ENCODE data around the gene MAT2B. TPM values are rescaled to one million over a fixed set of nuclear protein-coding genes. Genes with fewer than 3 reads are reported as not detected.
A peak's percentile ranks its signal among the peaks of the same experiment; 100 is the strongest.

Gene MAT2B
- total and polyA plus RNA-seq, 2 of the 13 experiments (the other 11 are each of a cell fraction or from before 2014, with no cell fraction given), result 20.2 to 37.1 TPM

DNA sequence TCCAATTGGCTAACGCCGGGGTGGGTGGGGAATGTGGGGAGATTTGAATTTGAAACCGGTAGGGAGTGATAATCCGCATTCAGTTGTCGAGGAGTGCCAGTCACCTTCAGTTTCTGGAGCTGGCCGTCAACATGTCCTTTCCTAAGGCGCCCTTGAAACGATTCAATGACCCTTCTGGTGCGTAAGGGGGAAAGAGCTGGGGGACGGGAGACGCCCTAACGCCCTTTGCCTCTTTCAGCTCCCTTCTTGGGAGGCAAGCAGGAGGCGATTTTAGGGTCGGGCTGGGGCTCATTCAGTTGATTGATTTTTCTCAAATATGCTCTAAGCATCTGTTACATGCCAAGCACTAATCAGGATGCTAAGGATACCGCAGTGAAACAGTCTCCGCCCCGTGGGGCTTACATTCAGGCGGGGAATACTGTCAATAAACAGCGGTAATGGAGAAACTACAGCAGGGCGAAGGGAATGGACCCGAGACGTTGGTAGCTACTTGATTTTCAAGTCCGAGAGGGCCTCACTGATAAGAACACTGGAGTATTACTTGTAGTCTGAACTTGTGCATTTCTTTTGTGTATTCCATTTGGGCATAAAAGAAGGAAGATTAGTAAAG, 44.8 kb upstream of the MAT2B start, which contains the start of gene HMMR (continued):
- no peak for TF ChIP-seq ZNF556 (CRISPR knock-in tag; IDR thresholded peaks at IDR 0.05; ENCODE audit: borderline replicate concordance)
- TF ChIP-seq ZNF552 (CRISPR knock-in tag; IDR thresholded peaks at IDR 0.05; ENCODE audit: borderline replicate concordance), result 0 out of 2 replicates have a peak, but pooled peaks have one; percentile 32
- TF ChIP-seq ZNF710 (CRISPR knock-in tag; IDR thresholded peaks at IDR 0.05; ENCODE audit: borderline replicate concordance), result no peak
- no peak for TF ChIP-seq ZNF230 (CRISPR knock-in tag; IDR thresholded peaks at IDR 0.05)
- TF ChIP-seq ZNF121 (CRISPR knock-in tag; IDR thresholded peaks at IDR 0.05), result no peak
- peak; percentile 90 for TF ChIP-seq SIN3B (IDR thresholded peaks at IDR 0.05; ENCODE audit: low read length)
- no peak for TF ChIP-seq U2AF2 (IDR thresholded peaks at IDR 0.05; ENCODE audit: low read depth, low read length)
- TF ChIP-seq TEAD2 (CRISPR knock-in tag; IDR thresholded peaks at IDR 0.05), result no peak
- TF ChIP-seq ONECUT2 (CRISPR knock-in tag; IDR thresholded peaks at IDR 0.05), result peak; percentile 35; the same call in 1 of the 2 replicates
- peak; percentile 6; the same call in 1 of the 2 replicates for TF ChIP-seq ZNF841 (CRISPR knock-in tag; IDR thresholded peaks at IDR 0.05; ENCODE audit: borderline replicate concordance)
- TF ChIP-seq, protein P1, sequence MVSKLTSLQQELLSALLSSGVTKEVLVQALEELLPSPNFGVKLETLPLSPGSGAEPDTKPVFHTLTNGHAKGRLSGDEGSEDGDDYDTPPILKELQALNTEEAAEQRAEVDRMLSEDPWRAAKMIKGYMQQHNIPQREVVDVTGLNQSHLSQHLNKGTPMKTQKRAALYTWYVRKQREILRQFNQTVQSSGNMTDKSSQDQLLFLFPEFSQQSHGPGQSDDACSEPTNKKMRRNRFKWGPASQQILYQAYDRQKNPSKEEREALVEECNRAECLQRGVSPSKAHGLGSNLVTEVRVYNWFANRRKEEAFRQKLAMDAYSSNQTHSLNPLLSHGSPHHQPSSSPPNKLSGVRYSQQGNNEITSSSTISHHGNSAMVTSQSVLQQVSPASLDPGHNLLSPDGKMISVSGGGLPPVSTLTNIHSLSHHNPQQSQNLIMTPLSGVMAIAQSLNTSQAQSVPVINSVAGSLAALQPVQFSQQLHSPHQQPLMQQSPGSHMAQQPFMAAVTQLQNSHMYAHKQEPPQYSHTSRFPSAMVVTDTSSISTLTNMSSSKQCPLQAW (CRISPR knock-in tag; IDR thresholded peaks at IDR 0.05), result no peak
- TF ChIP-seq THAP8 (CRISPR knock-in tag; IDR thresholded peaks at IDR 0.05; ENCODE audit: borderline replicate concordance), result no peak
- TF ChIP-seq PRDM4 (CRISPR knock-in tag; IDR thresholded peaks at IDR 0.05; ENCODE audit: borderline replicate concordance), result no peak
- TF ChIP-seq, protein P2, sequence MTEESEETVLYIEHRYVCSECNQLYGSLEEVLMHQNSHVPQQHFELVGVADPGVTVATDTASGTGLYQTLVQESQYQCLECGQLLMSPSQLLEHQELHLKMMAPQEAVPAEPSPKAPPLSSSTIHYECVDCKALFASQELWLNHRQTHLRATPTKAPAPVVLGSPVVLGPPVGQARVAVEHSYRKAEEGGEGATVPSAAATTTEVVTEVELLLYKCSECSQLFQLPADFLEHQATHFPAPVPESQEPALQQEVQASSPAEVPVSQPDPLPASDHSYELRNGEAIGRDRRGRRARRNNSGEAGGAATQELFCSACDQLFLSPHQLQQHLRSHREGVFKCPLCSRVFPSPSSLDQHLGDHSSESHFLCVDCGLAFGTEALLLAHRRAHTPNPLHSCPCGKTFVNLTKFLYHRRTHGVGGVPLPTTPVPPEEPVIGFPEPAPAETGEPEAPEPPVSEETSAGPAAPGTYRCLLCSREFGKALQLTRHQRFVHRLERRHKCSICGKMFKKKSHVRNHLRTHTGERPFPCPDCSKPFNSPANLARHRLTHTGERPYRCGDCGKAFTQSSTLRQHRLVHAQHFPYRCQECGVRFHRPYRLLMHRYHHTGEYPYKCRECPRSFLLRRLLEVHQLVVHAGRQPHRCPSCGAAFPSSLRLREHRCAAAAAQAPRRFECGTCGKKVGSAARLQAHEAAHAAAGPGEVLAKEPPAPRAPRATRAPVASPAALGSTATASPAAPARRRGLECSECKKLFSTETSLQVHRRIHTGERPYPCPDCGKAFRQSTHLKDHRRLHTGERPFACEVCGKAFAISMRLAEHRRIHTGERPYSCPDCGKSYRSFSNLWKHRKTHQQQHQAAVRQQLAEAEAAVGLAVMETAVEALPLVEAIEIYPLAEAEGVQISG (CRISPR knock-in tag; IDR thresholded peaks at IDR 0.05), result no peak
- 0 out of 2 replicates have a peak, but pooled peaks have one; percentile 37 for TF ChIP-seq ZNF878 (CRISPR knock-in tag; IDR thresholded peaks at IDR 0.05)
- peak; percentile 82; the same call in 1 of the 2 replicates for TF ChIP-seq ZNF564 (CRISPR knock-in tag; IDR thresholded peaks at IDR 0.05)
- no peak for TF ChIP-seq NR2F6 (IDR thresholded peaks at IDR 0.05)
- no peak for TF ChIP-seq NR2F6 (CRISPR knock-in tag; IDR thresholded peaks at IDR 0.05)
- no peak for TF ChIP-seq IRF2 (CRISPR knock-in tag; IDR thresholded peaks at IDR 0.05)
- TF ChIP-seq ZNF317 (CRISPR knock-in tag; IDR thresholded peaks at IDR 0.05), result no peak
- no peak for TF ChIP-seq KAT8 (CRISPR knock-in tag; IDR thresholded peaks at IDR 0.05)
- peak; percentile 68; the same call in 1 of the 2 replicates for TF ChIP-seq CCDC6 (CRISPR knock-in tag; IDR thresholded peaks at IDR 0.05)
